ENCODE results near the gene SPATA33.

Gene SPATA33

DNA sequence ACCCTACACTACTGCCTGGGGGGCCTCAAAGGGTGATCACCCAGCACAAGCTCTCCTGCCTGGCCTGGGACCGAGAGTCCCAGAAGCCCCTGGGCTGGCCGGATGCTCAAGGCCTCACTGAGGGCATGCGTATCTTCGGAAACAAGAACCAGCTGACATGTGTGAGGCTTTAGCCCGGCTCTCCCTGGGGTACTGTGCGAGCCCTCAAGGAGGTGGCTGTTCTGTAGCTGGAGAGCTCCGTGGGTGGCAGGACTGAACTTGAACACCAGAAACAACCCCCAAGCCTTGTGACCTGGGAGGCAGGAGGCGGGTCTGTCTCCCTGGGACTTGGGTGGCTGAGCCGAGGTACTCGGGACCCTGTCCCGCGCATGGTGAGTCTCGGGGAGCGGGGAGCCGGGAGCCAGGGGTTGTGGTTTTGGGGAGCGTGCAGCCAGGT lies 37.2 kb upstream of the SPATA33 start:
- no peak for ATAC-seq (ENCODE audit: insufficient read depth, low read depth)
- Histone ChIP-seq H3K36me3 (ENCODE audit: insufficient read depth, low read length) (no peaks in the 10 kb centered on the region), H4K20me1 (ENCODE audit: insufficient read depth, low read length) (no peaks in the 10 kb centered on the region), H3K4me1 (ENCODE audit: insufficient read depth, low read length) (no peaks in the 10 kb centered on the region; the same call in 1 of the 2 replicates), H3K4me3 (ENCODE audit: low read depth in 1 of 2, low read length in 2 of 2) (no peak overlapping the region), H3K79me2 (ENCODE audit: insufficient read depth, low read length) (no peaks in the 10 kb centered on the region), H3K27me3 (ENCODE audit: insufficient read depth, low read length, poor library complexity) (no peaks in the 10 kb centered on the region), H3K9me3 (ENCODE audit: insufficient read depth, low read length, severe bottlenecking) (no peaks in the 10 kb centered on the region), H3K4me2 (ENCODE audit: insufficient read depth, low read length) (no peak overlapping the region), H3K9ac (ENCODE audit: low read depth, low read length) (no peak overlapping the region), H2AFZ (ENCODE audit: low read depth, low read length) (no peak overlapping the region), H3K27ac (ENCODE audit: low read length) (no peak overlapping the region)
- TF ChIP-seq CTCF (IDR thresholded peaks at IDR 0.05; ENCODE audit: borderline replicate concordance, extremely low read depth, low read length, poor library complexity, severe bottlenecking), result no peak
- TF ChIP-seq EZH2 (IDR thresholded peaks at IDR 0.05; ENCODE audit: borderline replicate concordance, low read depth, low read length, severe bottlenecking), result no peak
- no peak for DNase-seq

GRCh38 chr16:89621136-89621697 lies 36.4 kb upstream of the SPATA33 start:
- no peaks in the 10 kb centered on the region for H3K36me3 ChIP-seq (ENCODE audit: insufficient read depth, low read length)
- no peak overlapping the region for H3K27ac ChIP-seq (ENCODE audit: low read length)
- no peak overlapping the region for H3K9ac ChIP-seq (ENCODE audit: low read depth, low read length)
- no peaks in the 10 kb centered on the region; the same call in 1 of the 2 replicates for H3K4me1 ChIP-seq (ENCODE audit: insufficient read depth, low read length)
- no peaks in the 10 kb centered on the region for H3K27me3 ChIP-seq (ENCODE audit: insufficient read depth, low read length, poor library complexity)
- H3K79me2 ChIP-seq (ENCODE audit: insufficient read depth, low read length), result no peaks in the 10 kb centered on the region
- no peak for ATAC-seq (ENCODE audit: insufficient read depth, low read depth)
- no peak overlapping the region for H2AFZ ChIP-seq (ENCODE audit: low read depth, low read length)
- H3K4me2 ChIP-seq (ENCODE audit: insufficient read depth, low read length), result no peak overlapping the region
- TF ChIP-seq CTCF (IDR thresholded peaks at IDR 0.05; ENCODE audit: borderline replicate concordance, extremely low read depth, low read length, poor library complexity, severe bottlenecking) (no peak), EZH2 (IDR thresholded peaks at IDR 0.05; ENCODE audit: borderline replicate concordance, low read depth, low read length, severe bottlenecking) (no peak)
- no peak overlapping the region for H3K4me3 ChIP-seq (ENCODE audit: low read depth in 1 of 2, low read length in 2 of 2)
- DNase-seq, result no peak
- no peaks in the 10 kb centered on the region for H3K9me3 ChIP-seq (ENCODE audit: insufficient read depth, low read length, severe bottlenecking)
- H4K20me1 ChIP-seq (ENCODE audit: insufficient read depth, low read length), result no peaks in the 10 kb centered on the region

GRCh38 chr16:89621698-89622409 lies 35.8 kb upstream of the SPATA33 start:
- no peak overlapping the region for H3K9ac ChIP-seq (ENCODE audit: low read depth, low read length)
- H3K4me3 ChIP-seq (ENCODE audit: low read depth in 1 of 2, low read length in 2 of 2), result no peak overlapping the region
- no peak for DNase-seq
- no peak overlapping the region for H3K27ac ChIP-seq (ENCODE audit: low read length)
- H2AFZ ChIP-seq (ENCODE audit: low read depth, low read length), result no peak overlapping the region
- no peaks in the 10 kb centered on the region for H3K9me3 ChIP-seq (ENCODE audit: insufficient read depth, low read length, severe bottlenecking)
- no peaks in the 10 kb centered on the region for H3K36me3 ChIP-seq (ENCODE audit: insufficient read depth, low read length)
- no peak overlapping the region for H3K4me2 ChIP-seq (ENCODE audit: insufficient read depth, low read length)
- H3K27me3 ChIP-seq (ENCODE audit: insufficient read depth, low read length, poor library complexity), result no peaks in the 10 kb centered on the region
- no peaks in the 10 kb centered on the region; the same call in 1 of the 2 replicates for H3K4me1 ChIP-seq (ENCODE audit: insufficient read depth, low read length)
- no peaks in the 10 kb centered on the region for H3K79me2 ChIP-seq (ENCODE audit: insufficient read depth, low read length)
- H4K20me1 ChIP-seq (ENCODE audit: insufficient read depth, low read length), result no peaks in the 10 kb centered on the region
- no peak for ATAC-seq (ENCODE audit: insufficient read depth, low read depth)
- TF ChIP-seq CTCF (IDR thresholded peaks at IDR 0.05; ENCODE audit: borderline replicate concordance, extremely low read depth, low read length, poor library complexity, severe bottlenecking) (no peak), EZH2 (IDR thresholded peaks at IDR 0.05; ENCODE audit: borderline replicate concordance, low read depth, low read length, severe bottlenecking) (no peak)

Measured in DND-41 (cell line).